ENCODE results near the gene FXYD7.
A peak's percentile ranks its signal among the peaks of the same experiment; 100 is the strongest.

Gene FXYD7

DNA sequence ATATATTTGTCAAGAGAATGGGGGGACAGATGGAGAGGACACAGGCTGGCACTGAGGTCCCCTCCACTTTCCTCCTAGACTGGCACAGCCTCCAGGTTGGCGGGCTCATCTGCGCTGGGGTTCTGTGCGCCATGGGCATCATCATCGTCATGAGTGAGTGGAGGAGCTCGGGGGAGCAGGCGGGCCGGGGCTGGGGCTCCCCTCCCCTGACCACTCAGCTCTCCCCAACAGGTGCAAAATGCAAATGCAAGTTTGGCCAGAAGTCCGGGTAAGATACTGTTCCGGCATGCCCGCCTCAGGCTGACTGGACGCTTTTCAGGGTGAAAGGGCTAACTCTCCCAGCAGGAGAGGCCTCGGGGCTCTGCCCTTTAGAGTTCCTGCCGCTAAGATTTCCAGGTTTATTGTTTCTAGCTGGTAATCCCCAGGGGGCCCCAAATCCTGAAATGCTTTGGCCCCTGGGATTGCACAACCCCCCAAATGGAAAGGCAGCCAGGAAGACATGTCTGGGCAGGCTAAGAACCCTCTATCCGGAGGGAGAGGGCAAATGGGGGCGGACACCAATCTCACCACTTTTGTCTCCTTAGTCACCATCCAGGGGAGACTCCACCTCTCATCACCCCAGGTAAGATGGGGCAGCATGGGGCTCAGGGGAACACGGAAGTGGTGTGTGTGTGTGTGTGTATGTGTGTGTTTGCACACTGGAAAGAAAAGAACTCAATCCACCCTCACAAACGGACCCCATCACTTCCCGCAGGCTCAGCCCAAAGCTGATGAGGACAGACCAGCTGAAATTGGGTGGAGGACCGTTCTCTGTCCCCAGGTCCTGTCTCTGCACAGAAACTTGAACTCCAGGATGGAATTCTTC is 20.1 kb upstream of the FXYD7 start:
- Histone ChIP-seq H3K36me3 (peaks cover 12% of the 10 kb centered on the region), H3K4me3 (ENCODE audit: low read depth, low read length) (no peak overlapping the region), H3K9me3 (ENCODE audit: severe bottlenecking) (no peaks in the 10 kb centered on the region), H3K27me3 (ENCODE audit: insufficient read depth, low read depth, severe bottlenecking) (no peaks in the 10 kb centered on the region), H3K27ac (peak overlapping the region; percentile 98)
- DNase-seq, result peak; percentile 76
- TF ChIP-seq, protein P1, sequence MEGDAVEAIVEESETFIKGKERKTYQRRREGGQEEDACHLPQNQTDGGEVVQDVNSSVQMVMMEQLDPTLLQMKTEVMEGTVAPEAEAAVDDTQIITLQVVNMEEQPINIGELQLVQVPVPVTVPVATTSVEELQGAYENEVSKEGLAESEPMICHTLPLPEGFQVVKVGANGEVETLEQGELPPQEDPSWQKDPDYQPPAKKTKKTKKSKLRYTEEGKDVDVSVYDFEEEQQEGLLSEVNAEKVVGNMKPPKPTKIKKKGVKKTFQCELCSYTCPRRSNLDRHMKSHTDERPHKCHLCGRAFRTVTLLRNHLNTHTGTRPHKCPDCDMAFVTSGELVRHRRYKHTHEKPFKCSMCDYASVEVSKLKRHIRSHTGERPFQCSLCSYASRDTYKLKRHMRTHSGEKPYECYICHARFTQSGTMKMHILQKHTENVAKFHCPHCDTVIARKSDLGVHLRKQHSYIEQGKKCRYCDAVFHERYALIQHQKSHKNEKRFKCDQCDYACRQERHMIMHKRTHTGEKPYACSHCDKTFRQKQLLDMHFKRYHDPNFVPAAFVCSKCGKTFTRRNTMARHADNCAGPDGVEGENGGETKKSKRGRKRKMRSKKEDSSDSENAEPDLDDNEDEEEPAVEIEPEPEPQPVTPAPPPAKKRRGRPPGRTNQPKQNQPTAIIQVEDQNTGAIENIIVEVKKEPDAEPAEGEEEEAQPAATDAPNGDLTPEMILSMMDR (IDR thresholded peaks at IDR 0.05; ENCODE audit: low read depth, low read length), result no peak

DNA sequence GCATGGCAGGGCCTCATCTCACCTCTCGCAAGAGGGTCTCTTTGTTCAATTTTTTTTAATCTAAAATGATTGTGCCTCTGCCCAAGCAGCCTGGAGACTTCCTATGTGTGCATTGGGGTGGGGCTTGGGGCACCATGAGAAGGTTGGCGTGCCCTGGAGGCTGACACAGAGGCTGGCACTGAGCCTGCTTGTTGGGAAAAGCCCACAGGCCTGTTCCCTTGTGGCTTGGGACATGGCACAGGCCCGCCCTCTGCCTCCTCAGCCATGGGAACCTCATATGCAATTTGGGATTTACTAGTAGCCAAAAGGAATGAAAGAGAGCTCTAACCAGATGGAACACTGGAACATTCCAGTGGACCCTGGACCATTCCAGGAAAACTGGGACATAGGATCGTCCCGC is 19.5 kb upstream of the FXYD7 start:
- H3K4me3 ChIP-seq (ENCODE audit: low read depth, low read length), result no peak overlapping the region
- H3K36me3 ChIP-seq, result peaks cover 12% of the 10 kb centered on the region
- H3K27me3 ChIP-seq (ENCODE audit: insufficient read depth, low read depth, severe bottlenecking), result no peaks in the 10 kb centered on the region
- H3K9me3 ChIP-seq (ENCODE audit: severe bottlenecking), result no peaks in the 10 kb centered on the region
- no peak for DNase-seq
- TF ChIP-seq, protein P1 (IDR thresholded peaks at IDR 0.05; ENCODE audit: low read depth, low read length), result no peak
- H3K27ac ChIP-seq, result peak overlapping the region; percentile 98

DNA sequence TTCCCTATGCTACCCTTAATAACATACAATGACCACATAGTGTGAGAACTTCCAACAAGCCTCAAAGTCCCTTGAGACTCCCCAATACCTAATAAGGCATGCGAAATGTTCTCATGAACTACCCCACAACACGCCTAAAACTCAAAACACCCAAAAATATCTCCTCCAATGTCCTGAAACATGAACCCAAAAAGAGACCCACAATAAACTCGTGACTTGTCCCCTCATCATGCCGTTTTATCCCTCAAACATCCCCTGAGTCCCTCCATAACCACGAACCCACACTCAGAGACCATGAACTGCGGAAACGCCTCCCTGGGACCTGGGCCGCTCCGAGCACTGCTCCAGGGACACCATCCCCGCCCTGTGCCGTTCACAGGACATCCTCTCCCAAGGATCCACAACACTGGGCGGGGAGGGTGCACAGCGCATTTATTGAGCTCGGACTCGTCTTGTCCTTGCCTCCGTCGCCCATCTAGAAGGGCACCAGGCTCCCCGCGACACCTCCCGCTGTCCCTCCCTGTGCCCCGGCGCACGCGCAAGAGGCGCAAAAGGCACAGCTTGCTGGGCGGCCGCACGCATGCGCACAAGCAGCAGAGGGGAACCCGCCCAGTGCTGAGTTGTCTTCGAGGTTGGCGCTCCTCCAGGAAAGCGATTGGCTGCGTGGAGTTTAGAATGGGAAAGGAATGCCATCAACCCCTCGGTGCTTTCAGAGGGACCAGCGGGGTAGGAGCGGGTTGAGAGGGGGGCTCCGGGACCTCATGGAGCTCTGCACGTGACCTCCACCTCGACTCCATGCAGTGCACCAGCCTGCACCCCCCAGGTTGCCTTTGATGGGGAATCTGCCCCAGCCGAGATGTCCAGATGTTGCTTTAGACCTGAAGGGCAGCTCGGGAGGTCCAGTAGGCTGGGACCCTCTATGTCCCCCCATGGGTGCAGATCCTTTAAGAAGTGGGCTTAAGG is 18.7 kb upstream of the FXYD7 start:
- H3K27ac ChIP-seq, result peak overlapping the region; percentile 1; the same call in 1 of the 2 replicates
- DNase-seq, result no peak
- TF ChIP-seq, protein P1 (IDR thresholded peaks at IDR 0.05; ENCODE audit: low read depth, low read length), result no peak
- H3K4me3 ChIP-seq (ENCODE audit: low read depth, low read length), result no peak overlapping the region
- H3K27me3 ChIP-seq (ENCODE audit: insufficient read depth, low read depth, severe bottlenecking), result no peaks in the 10 kb centered on the region
- H3K36me3 ChIP-seq, result peaks cover 12% of the 10 kb centered on the region
- H3K9me3 ChIP-seq (ENCODE audit: severe bottlenecking), result no peaks in the 10 kb centered on the region

DNA sequence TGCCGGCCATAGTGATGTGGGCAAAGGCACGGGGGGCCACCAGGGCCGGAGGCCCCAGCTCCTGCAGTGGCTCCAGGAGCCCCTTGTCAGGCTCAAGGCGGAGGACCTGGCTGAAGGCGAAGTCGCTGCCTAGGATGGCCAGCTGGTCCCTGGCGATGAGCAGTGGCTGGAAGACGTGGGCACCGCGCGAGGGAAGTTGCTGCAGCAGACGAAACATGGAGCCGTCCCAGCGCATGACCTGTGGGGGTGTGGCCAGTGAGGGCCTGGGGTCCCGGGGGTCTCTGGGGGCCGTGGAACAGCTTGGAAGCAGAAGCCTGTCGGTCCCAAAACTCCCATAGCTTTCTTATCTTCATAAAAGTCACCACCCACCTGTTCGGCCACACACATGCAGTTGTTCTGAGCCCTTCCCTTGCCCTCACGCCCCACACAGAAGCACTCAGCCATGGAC is 17.8 kb upstream of the FXYD7 start:
- Histone ChIP-seq H3K27ac (peak overlapping the region; percentile 37), H3K36me3 (peaks cover 12% of the 10 kb centered on the region), H3K9me3 (ENCODE audit: severe bottlenecking) (no peaks in the 10 kb centered on the region), H3K27me3 (ENCODE audit: insufficient read depth, low read depth, severe bottlenecking) (no peaks in the 10 kb centered on the region), H3K4me3 (ENCODE audit: low read depth, low read length) (no peak overlapping the region)
- no peak for DNase-seq
- TF ChIP-seq, protein P1 (IDR thresholded peaks at IDR 0.05; ENCODE audit: low read depth, low read length), result no peak

DNA sequence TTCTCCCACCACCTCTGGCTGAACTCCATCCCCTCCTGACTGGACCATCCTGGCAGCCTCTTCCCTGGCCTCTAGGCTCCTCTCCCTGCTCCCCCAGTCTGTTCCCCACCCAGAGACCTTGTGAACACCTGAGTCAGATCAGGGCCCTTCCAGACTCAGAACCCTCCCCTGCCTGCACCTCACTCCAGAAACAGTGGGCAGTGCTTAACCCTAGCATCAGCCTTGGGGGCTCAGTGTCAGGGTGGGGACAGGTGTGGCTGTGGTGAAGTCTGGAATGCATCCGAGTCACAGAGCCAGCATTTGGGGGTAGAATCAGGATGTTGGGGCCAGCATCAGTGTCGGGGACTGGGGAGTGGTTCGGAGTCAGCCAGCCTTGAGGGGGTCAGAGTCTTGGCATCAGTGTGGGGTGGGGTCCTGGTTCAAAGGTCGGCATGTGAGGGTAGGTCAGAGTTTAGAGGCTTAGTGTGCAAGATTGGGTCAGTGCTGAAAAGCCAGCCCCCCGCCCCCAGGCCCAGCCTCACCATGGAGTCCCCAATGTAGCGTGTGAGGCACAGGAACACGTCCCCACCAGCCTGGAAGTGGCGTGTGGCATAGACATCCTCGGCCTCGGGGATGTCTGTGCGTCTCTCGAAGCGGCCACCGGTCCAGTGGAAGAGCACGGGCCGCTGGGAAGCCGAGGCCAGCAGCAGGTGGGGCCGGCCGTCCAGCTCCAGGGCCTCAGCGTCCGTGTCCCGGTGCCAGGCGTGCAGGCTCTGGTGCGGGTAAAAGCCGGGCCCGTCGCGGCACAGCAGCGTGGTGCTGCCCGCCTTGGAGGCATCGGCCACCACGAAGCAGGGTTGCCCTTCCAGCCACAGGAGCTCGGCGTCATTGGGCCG is 17.1 kb upstream of the FXYD7 start:
- DNase-seq, result no peak
- H3K4me3 ChIP-seq (ENCODE audit: low read depth, low read length), result no peak overlapping the region
- H3K27me3 ChIP-seq (ENCODE audit: insufficient read depth, low read depth, severe bottlenecking), result no peaks in the 10 kb centered on the region
- H3K9me3 ChIP-seq (ENCODE audit: severe bottlenecking), result no peaks in the 10 kb centered on the region
- TF ChIP-seq, protein P1 (IDR thresholded peaks at IDR 0.05; ENCODE audit: low read depth, low read length), result no peak
- H3K27ac ChIP-seq, result peak overlapping the region; percentile 43
- H3K36me3 ChIP-seq, result peaks cover 12% of the 10 kb centered on the region
